Measurements from ENCODE around the gene CLCA1.
A peak's percentile ranks its signal among the peaks of the same experiment; 100 is the strongest.

CLCA1 gene

DNA sequence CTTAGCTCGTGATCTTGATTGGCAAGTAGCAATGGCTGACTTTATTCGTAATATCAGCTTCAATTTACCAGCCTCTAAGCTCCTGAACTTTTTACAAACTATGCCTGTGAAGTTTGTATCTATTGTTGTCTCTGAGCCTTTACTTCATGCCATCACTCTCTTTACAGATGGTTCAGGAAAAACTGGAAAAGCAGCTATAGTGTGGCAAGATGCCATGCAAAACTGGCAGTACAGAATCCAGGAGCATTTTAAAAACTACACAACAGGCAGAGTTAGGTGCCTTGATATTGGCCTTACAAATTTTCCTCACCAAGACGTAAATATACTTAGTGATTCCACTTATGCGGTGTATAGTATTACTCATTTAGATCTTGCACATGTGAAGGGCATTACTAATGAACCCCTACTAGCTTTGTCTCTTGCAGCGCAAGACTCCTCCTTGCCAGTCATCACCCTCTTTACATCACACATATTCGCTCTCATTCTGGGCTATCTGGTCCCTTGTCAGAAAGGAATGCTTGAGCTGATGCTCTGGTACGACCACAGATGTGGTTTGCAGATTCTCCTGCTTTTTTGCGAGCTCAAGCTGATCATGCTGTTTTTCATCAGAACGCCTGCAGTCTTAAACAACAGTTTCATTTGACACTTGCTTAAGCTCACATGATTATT, 36.3 kb downstream of the CLCA1 start:
- no peak for DNase-seq

DNA sequence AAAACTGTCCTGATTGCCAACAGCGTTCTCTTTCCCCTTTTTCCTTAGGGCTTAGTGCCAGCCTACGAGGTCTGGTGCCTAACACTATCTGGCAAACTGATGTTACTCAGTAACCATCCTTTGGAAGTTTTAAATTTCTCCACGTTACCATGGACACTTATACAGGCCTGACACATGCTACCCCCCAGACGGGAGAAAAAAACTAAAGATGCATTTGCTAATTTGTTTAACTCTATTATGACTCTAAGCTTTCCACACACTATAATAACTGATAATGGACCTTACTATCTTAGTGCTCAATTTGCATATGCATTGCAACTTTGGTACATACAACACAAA, 36.8 kb downstream of the CLCA1 start:
- DNase-seq: no peak

GRCh38 chr1:86507935-86508582, 39.3 kb downstream of the CLCA1 start:
- DNase-seq: peak; percentile 14 to 43

GRCh38 chr1:86508583-86508969, 39.8 kb downstream of the CLCA1 start:
- no peak for DNase-seq

GRCh38 chr1:86515597-86515996, 46.9 kb downstream of the CLCA1 start:
- DNase-seq: peak; percentile 45 to 50

DNA sequence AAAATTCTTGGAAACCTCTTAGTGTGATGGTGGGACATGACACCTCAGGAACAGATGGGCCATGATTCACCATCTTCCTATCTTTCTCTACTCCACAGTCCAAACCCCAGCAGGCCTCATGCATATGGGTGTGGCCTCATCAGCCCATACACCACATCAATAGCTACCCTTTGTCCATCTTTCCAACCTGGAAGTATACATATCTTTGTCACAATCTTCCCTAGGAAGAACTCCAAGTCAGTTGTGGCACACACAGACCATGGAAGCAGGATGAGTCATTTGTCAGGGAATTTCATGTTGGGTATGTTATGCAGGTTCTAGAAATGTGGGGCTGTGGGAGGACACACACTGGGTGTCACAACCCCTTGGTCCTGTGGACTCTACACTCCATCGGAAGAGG, 47.6 kb downstream of the CLCA1 start:
- DNase-seq: no peak

DNA sequence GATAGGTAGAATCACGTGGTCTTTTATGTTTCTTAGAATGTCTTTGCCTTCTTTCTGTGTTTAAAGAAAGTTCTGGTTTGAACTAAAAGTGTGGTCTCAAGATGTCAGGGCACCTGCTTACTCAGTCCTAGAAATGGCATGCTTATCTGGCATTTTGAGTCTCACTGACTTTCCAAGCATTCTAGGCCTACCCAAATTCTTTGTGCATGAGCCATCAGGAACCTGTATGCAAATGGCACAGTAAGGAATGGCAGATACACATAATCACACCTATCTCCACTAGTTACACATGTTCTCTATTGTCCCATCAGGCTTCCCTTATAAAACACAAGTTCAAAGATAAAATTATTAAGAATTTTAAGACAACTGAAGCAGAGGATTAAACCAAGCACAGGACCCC, 48.6 kb downstream of the CLCA1 start:
- DNase-seq: no peak

DNA sequence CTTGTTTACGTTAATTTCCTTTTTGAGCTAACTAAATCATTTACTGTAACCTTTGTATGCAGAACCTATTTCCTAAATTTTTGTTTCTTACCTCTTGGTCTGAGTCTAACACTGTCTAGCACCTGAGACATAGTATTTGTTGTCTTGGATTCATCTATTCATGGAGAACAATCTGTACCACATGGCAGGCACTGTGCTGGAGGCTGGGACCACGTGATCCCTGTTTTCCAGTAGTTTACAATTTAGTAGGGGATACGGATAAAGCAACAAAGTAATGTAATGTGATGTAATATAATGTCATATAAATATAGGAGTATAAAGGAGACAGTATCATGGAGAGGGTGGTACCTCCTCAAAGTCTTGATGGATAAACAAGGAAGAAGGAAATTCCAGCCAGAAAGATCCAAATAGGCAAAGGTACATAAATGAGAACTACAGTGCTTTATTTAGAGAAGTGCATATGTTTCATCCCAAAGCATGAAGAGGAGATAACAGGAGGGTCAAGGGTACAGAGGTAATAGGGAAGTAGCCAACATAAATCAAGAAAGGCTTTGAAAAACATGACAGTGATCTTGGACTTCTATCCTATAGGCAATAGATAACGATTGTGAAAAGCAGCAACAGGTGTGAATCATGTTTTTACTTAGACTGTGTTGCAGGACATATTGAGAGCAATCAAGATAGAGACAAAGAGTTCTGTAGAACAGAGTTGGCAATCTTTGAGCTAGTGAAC, 52.2 kb downstream of the CLCA1 start:
- no peak for DNase-seq

DNA sequence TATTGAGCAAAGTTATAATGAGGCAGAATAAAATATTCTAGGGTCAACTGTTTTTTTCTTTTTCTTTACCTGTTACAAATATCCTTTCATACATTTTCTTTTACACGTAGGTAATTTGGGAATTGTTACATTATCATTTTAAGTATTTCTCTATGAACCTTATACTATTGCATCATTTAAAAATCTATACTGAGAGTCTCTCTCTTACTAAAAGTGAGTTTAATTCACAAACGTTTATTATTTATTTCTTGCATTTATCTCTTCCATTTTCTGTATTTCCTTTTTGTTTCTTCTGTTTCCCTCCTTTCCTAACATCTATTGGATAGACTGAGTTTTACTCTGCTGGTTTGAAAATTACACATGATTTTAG, 52.8 kb downstream of the CLCA1 start:
- DNase-seq: no peak

DNA sequence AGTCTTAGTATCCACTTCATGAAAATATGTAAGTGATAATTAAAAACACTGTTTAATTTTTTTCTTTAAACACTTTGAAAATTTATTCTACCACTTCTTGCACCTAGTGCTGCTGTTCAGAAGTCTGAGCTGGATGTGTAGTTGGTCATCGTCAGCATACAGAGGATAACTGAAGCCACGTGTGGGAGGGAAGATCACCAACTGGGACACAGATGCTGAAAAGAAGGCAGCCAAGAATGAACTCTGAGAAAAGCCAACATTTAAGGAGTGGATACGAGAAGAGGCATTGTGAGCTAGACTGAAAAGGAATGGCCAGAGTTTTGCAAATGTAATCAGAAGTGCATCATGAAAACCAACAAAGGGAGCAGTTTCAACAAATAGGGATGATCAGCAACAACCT, 53.5 kb downstream of the CLCA1 start:
- DNase-seq: no peak

- DNase-seq: no peak
Observed at GRCh38 chr1:86523670-86524354, 55.1 kb downstream of the CLCA1 start.

DNA sequence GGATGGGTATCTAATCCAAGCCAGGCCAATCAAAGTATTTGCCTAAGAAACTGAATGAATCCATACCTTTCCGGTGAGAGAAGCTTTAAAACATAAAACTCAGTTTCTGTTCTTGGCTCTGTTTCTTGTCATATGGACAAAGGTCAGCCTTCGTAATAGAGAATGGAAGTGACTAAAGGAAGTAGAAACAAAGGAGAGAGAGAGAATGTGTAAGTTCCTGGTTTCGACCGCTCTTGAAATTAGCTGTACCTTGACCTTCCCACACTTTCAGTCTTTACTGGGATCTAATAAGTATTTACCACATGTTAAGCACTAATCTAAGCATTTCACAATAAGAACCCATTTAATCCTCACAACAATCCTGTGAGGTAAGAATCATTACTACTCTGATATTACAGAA, 58.6 kb downstream of the CLCA1 start:
- DNase-seq: no peak

GRCh38 chr1:86530211-86530845, 61.6 kb downstream of the CLCA1 start:
- DNase-seq: no peak

DNA sequence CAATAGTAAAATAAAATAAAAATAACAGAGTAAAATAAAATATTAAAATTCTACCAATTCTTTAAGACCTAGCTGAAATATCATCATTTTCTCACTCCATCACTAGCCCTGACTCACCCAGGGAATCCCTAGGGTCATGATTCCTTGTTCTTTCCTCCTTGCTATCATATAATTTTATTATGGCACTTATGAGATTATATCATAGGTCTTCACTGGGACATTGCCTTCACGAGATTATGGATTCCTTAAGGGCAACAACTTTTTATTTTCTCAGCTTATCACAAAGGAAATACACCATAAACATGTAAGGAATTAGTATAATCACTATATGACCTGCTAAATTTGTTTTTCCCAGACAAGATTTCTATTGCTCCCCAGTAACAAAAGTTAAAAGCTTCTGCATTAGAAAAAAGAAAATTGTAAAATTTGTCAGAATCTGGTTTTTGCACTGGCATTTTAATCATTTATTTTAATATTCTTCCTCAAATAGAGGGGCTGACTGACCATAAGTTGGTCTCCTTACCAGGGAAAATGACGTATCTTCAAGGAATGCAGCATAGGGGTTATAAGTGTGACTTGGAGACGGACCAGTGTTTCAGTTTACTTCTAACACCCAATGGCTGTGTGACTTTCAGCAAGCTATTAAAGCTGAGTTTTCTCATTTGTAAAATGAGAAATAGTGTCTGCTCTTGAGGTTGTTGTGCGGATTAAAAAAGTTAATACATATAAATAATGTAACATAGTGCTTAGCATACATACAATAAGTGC, 69.4 kb downstream of the CLCA1 start:
- DNase-seq: no peak

- no peak for DNase-seq
Observed at GRCh38 chr1:86538775-86539174, 70.0 kb downstream of the CLCA1 start.

- no peak for DNase-seq
Observed at GRCh38 chr1:86541859-86542258, 73.1 kb downstream of the CLCA1 start.

DNA sequence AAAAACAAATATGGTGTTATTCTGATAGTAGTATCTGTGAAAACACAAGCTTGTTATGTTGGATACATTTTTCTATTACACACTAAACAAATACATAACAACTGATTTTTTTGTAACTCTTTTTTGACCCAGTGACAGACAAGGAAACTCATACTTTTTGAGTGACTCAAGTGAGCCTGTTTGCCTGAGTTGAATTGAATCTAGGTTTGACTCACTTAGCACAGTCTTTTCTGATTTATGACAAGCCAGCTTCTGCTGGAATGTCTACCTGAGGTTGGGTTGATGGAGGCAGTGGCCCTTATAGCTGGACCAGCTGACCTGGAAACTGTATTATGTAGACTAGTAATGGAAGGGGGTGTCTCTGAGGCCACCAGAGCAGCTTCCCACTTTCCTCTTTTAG, 73.9 kb downstream of the CLCA1 start:
- no peak for DNase-seq

GRCh38 chr1:86546787-86547221, 78.1 kb downstream of the CLCA1 start, which contains the start of gene CLCA4:
CLCA4 (plus strand) TSS chr1:86547078; CDS start chr1:86547120, 42 bp downstream.
- no peak for DNase-seq

DNA sequence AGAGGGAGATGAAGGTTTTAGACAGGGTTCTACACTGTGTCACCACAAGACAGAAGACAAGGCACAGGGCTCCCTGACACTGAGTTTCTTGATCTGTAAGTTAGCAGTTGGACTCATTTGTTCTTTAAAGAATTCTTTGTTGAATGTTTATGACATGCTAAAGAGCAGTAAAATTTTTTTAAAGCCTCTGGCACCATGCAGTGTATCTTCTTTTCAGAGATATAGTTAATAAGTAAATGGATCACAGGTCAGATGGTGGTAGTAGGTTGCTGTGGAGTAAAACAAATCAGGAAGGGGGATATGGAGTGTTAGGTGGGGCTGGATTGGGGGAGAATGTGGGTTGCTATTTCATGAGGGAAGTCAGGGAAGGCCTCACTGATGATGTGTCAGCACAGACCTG, 80.1 kb downstream of the CLCA1 start:
- DNase-seq: no peak
